ENCODE results near the gene NANOS3. TPM values are rescaled to one million over a fixed set of nuclear protein-coding genes. Genes with fewer than 3 reads are reported as not detected.

The NANOS3 gene
- total and polyA plus RNA-seq, 2 of the 13 experiments (the other 11 are each of a cell fraction or from before 2014, with no cell fraction given): 0.21 TPM; not detected in 1

GRCh38 chr19:13846557-13847406 is 30.2 kb upstream of the NANOS3 start (continued):
- no peak for TF ChIP-seq ZNF766 (CRISPR knock-in tag; IDR thresholded peaks at IDR 0.05; ENCODE audit: borderline replicate concordance)
- TF ChIP-seq SOX5 (CRISPR knock-in tag; IDR thresholded peaks at IDR 0.05; ENCODE audit: borderline replicate concordance): peak; percentile 42
- peak; percentile 65 for TF ChIP-seq PTBP1 (IDR thresholded peaks at IDR 0.05; ENCODE audit: low read depth, low read length, poor library complexity, severe bottlenecking)
- TF ChIP-seq CBX5 (CRISPR knock-in tag; IDR thresholded peaks at IDR 0.05; ENCODE audit: borderline replicate concordance): peak; percentile 45; the same call in 1 of the 2 replicates
- no peak for TF ChIP-seq JUNB (CRISPR knock-in tag; IDR thresholded peaks at IDR 0.05; ENCODE audit: borderline replicate concordance)
- peak; percentile 94 for TF ChIP-seq ATF3 (CRISPR knock-in tag; IDR thresholded peaks at IDR 0.05)
- peak; percentile 54; the same call in 1 of the 2 replicates for TF ChIP-seq ELF1 (CRISPR knock-in tag; IDR thresholded peaks at IDR 0.05)
- TF ChIP-seq ETV5 (CRISPR knock-in tag; IDR thresholded peaks at IDR 0.05; ENCODE audit: borderline replicate concordance): peak; percentile 96
- TF ChIP-seq DMAP1 (CRISPR knock-in tag; IDR thresholded peaks at IDR 0.05): peak; percentile 67; the same call in 1 of the 2 replicates
- 0 out of 2 replicates have a peak, but pooled peaks have one; percentile 9 for TF ChIP-seq NRL (CRISPR knock-in tag; IDR thresholded peaks at IDR 0.05; ENCODE audit: borderline replicate concordance)
- no peak for TF ChIP-seq MBD4 (IDR thresholded peaks at IDR 0.05; ENCODE audit: borderline replicate concordance, low read length)
- TF ChIP-seq KLF15 (CRISPR knock-in tag; IDR thresholded peaks at IDR 0.05; ENCODE audit: borderline replicate concordance): no peak
- TF ChIP-seq ZSCAN9 (CRISPR knock-in tag; IDR thresholded peaks at IDR 0.05; ENCODE audit: borderline replicate concordance): 0 out of 2 replicates have a peak, but pooled peaks have one; percentile 51
- peak; percentile 6 for TF ChIP-seq HNRNPLL (IDR thresholded peaks at IDR 0.05; ENCODE audit: low read depth, low read length, poor library complexity, severe bottlenecking)
- peak; percentile 70 for TF ChIP-seq RARA (CRISPR knock-in tag; IDR thresholded peaks at IDR 0.05)
- peak; percentile 84 for TF ChIP-seq SAP130 (CRISPR knock-in tag; IDR thresholded peaks at IDR 0.05; ENCODE audit: low read depth)
- no peak for TF ChIP-seq KLF13 (CRISPR knock-in tag; IDR thresholded peaks at IDR 0.05)
- peak; percentile 7; the same call in 1 of the 2 replicates for TF ChIP-seq SAFB2 (CRISPR knock-in tag; IDR thresholded peaks at IDR 0.05; ENCODE audit: borderline replicate concordance, low read depth)
- TF ChIP-seq RNF2 (conservative IDR thresholded peaks at IDR 0.05; ENCODE audit: low read depth): no peak; the same call in 1 of the 2 replicates
- peak; percentile 32 for TF ChIP-seq ZNF574 (CRISPR knock-in tag; IDR thresholded peaks at IDR 0.05)
- no peak for TF ChIP-seq DMTF1 (CRISPR knock-in tag; IDR thresholded peaks at IDR 0.05)
- peak; percentile 95 for TF ChIP-seq PATZ1 (CRISPR knock-in tag; IDR thresholded peaks at IDR 0.05)

Data from HepG2 (cell line).